ENCODE measurements around the gene POLR2H. TPM values are rescaled to one million over a fixed set of nuclear protein-coding genes. Genes with fewer than 3 reads are reported as not detected.

Gene POLR2H
- total and polyA plus RNA-seq, 2 donors (not counting 1 experiment from before 2014, with no cell fraction given): 60.4 to 106 TPM

DNA sequence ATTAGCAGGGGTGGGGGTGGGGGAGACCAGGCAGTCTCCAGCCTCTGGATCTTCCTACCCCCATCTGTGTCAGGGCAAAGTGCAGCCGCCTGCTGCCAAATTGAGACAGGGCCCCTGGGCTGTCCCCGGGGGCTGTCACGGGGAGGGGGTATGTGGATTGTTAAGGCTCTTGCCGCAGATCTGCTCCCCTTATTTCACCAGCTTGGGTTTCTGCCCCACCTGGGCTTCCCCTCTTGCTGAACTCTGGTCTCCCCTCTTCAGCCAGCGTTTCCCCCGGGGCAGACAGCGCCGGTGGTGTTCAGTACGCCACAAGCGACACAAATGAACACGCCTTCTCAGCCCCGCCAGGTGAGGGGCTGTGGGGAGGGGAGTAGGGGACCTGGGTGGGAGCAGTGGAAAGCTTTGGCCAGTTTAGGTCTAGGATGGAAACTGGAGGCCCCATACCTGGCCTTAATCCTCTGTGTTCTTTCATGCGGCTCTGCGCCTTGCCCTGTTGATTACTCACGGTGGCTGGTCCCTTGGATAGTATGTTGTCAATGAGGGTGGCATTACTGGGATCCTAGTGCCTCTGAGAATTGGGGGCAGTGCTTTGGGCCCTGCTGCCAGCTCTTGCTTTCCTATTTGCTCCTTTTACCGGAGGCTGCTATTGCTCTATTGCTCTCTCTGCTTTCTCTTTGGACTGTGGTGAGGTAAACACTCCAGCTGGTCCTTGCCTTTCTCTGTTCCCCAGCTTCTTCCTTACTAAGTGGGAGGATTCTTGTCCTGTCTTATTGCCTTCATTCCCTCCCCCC is 45.4 kb upstream of the POLR2H start:
- peaks cover 57% of the 10 kb centered on the region for H4K20me1 ChIP-seq (ENCODE audit: control insufficient read depth, insufficient read depth, low read length, poor library complexity, severe bottlenecking)
- 71% methylated on average over 9 of the region's 16 CpGs for WGBS (ENCODE audit: insufficient coverage)
- ATAC-seq (ENCODE audit: low read depth): no peak
- peak overlapping the region; percentile 71 for H3K9ac ChIP-seq (ENCODE audit: low read length)
- peak overlapping the region in 3 of 5 experiments; percentile 5 to 66 (median 60) for H3K4me3 ChIP-seq (ENCODE audit: control extremely low read depth in 1 of 5, extremely low read depth in 1 of 5, insufficient read depth in 1 of 5, low read depth in 2 of 5, low read length in 4 of 5)
- H3K27me3 Mint-ChIP-seq: no peaks in the 10 kb centered on the region
- H3K4me2 ChIP-seq (replicated peaks; ENCODE audit: low read depth, low read length, poor library complexity, severe bottlenecking): peak overlapping the region; percentile 89
- peak overlapping the region; percentile 82 for H3K27ac Mint-ChIP-seq
- intact Hi-C loops (cut with micrococcal nuclease): no loop called here
- ChIA-PET POLR2A (interaction anchor here (1.0 kb wide), 1 partner anchor 68 kb away, joined by 3 read pairs; no protein-coding TSS in a partner anchor), CTCF (interaction anchor here (0.9 to 1.4 kb wide), 2 partner anchors 298 to 421 kb away, joined by 3 read pairs; partner anchors contain the start of gene ABCC5)
- H2AFZ ChIP-seq (ENCODE audit: insufficient read depth, low read depth, low read length, poor library complexity, severe bottlenecking): no peak overlapping the region
- DNase-seq: peak; percentile 37
- H3K4me1 Mint-ChIP-seq: peaks cover 31% of the 10 kb centered on the region
- H3K4me1 ChIP-seq (ENCODE audit: control insufficient read depth in 2 of 2, insufficient read depth in 2 of 2, low read length in 2 of 2): peaks cover 13 to 23% of the 10 kb centered on the region in 2 donors
- H3K9me3 ChIP-seq (ENCODE audit: control extremely low read depth in 1 of 3, control insufficient read depth in 2 of 3, insufficient read depth in 1 of 3, low read length in 2 of 3): no peaks in the 10 kb centered on the region
- TF ChIP-seq EZH2 (IDR thresholded peaks at IDR 0.05; ENCODE audit: borderline replicate concordance, insufficient read depth, low read depth, low read length, poor library complexity, severe bottlenecking): no peak
- TF ChIP-seq, protein P1, sequence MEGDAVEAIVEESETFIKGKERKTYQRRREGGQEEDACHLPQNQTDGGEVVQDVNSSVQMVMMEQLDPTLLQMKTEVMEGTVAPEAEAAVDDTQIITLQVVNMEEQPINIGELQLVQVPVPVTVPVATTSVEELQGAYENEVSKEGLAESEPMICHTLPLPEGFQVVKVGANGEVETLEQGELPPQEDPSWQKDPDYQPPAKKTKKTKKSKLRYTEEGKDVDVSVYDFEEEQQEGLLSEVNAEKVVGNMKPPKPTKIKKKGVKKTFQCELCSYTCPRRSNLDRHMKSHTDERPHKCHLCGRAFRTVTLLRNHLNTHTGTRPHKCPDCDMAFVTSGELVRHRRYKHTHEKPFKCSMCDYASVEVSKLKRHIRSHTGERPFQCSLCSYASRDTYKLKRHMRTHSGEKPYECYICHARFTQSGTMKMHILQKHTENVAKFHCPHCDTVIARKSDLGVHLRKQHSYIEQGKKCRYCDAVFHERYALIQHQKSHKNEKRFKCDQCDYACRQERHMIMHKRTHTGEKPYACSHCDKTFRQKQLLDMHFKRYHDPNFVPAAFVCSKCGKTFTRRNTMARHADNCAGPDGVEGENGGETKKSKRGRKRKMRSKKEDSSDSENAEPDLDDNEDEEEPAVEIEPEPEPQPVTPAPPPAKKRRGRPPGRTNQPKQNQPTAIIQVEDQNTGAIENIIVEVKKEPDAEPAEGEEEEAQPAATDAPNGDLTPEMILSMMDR (IDR thresholded peaks at IDR 0.05): no peak
- no peaks in the 10 kb centered on the region for H3K9me3 Mint-ChIP-seq (ENCODE audit: insufficient read depth)
- no peaks in the 10 kb centered on the region for H3K27me3 ChIP-seq (replicated peaks in 1 of 4; ENCODE audit: control extremely low read depth in 1 of 4, control insufficient read depth in 3 of 4, insufficient read depth in 4 of 4, low read length in 3 of 4)
- peak overlapping the region; percentile 73 to 89 for H3K27ac ChIP-seq (ENCODE audit: low read length in 2 of 2)
- peaks cover 24% of the 10 kb centered on the region for H3K79me2 ChIP-seq (ENCODE audit: control insufficient read depth, insufficient read depth, low read length)
- peak overlapping the region; percentile 90 for H3K4me3 Mint-ChIP-seq
- H3K36me3 ChIP-seq (replicated peaks in 1 of 2; ENCODE audit: control extremely low read depth in 1 of 2, control insufficient read depth in 1 of 2, extremely low read depth in 1 of 2, insufficient read depth in 2 of 2, low read length in 1 of 2): peaks cover 0 to 28% of the 10 kb centered on the region in 2 experiments

DNA sequence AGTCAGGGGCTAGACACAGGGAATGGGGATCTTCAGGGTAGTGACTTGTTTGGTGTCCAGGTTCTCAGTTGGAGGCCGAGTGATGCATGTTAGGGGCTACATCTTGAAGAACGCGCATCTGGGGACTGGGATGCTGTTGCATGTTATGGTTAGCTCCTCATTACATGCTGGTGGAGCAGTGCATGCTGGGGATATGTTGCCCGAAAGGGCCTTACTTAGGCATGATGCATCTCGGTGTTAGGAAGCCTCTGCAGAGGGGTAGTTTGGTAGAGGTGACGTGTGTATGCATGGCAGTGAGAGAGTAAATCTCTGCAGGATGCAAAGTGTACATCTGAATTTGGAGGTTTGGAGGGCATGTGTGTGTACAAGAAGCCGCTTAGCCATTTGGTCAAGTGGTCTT is 44.7 kb upstream of the POLR2H start:
- intact Hi-C loops (cut with micrococcal nuclease): no loop called here
- Histone ChIP-seq H3K4me1 (ENCODE audit: control insufficient read depth in 2 of 2, insufficient read depth in 2 of 2, low read length in 2 of 2) (peaks cover 13 to 23% of the 10 kb centered on the region in 2 donors), H3K4me3 (ENCODE audit: control extremely low read depth in 1 of 5, extremely low read depth in 1 of 5, insufficient read depth in 1 of 5, low read depth in 2 of 5, low read length in 4 of 5) (no peak overlapping the region), H4K20me1 (ENCODE audit: control insufficient read depth, insufficient read depth, low read length, poor library complexity, severe bottlenecking) (peaks cover 64% of the 10 kb centered on the region), H3K9ac (ENCODE audit: low read length) (no peak overlapping the region), H3K4me2 (replicated peaks; ENCODE audit: low read depth, low read length, poor library complexity, severe bottlenecking) (no peak overlapping the region), H2AFZ (ENCODE audit: insufficient read depth, low read depth, low read length, poor library complexity, severe bottlenecking) (no peak overlapping the region), H3K79me2 (ENCODE audit: control insufficient read depth, insufficient read depth, low read length) (peaks cover 24% of the 10 kb centered on the region), H3K9me3 (ENCODE audit: control extremely low read depth in 1 of 3, control insufficient read depth in 2 of 3, insufficient read depth in 1 of 3, low read length in 2 of 3) (no peaks in the 10 kb centered on the region), H3K27me3 (replicated peaks in 1 of 4; ENCODE audit: control extremely low read depth in 1 of 4, control insufficient read depth in 3 of 4, insufficient read depth in 4 of 4, low read length in 3 of 4) (no peaks in the 10 kb centered on the region), H3K36me3 (replicated peaks in 1 of 2; ENCODE audit: control extremely low read depth in 1 of 2, control insufficient read depth in 1 of 2, extremely low read depth in 1 of 2, insufficient read depth in 2 of 2, low read length in 1 of 2) (peaks cover 0 to 36% of the 10 kb centered on the region in 2 experiments), H3K27ac (ENCODE audit: low read length in 2 of 2) (no peak overlapping the region)
- ATAC-seq (ENCODE audit: low read depth): no peak
- CTCF ChIA-PET: interaction anchor here (1.4 kb wide), 1 partner anchor 299 kb away, joined by 3 read pairs; the partner anchor contains the start of gene ABCC5
- no peak for TF ChIP-seq EZH2 (IDR thresholded peaks at IDR 0.05; ENCODE audit: borderline replicate concordance, insufficient read depth, low read depth, low read length, poor library complexity, severe bottlenecking)
- TF ChIP-seq, protein P1 (IDR thresholded peaks at IDR 0.05): no peak
- H3K27me3 Mint-ChIP-seq: no peaks in the 10 kb centered on the region
- POLR2A ChIA-PET: no interaction called here
- peak overlapping the region; percentile 90 for H3K4me3 Mint-ChIP-seq
- no peak for DNase-seq
- peak overlapping the region; percentile 82 for H3K27ac Mint-ChIP-seq
- no peaks in the 10 kb centered on the region for H3K9me3 Mint-ChIP-seq (ENCODE audit: insufficient read depth)
- WGBS (ENCODE audit: insufficient coverage): 91% methylated on average over 6 of the region's 7 CpGs
- peaks cover 31% of the 10 kb centered on the region for H3K4me1 Mint-ChIP-seq
